Liver (tissue), 9 donors: Measurements from ENCODE around the gene KCNS3. TPM values are rescaled to one million over a fixed set of nuclear protein-coding genes. Genes with fewer than 3 reads are reported as not detected.

ENCODE experiments used
- DNase-seq: peaks from one replicate; pipeline ENCODE4 v3.0.0-alpha.2; 2017; ENCODE audit warnings: low spot score
- H3K27ac ChIP-seq, 2 donors: one replicate each; pipeline ENCODE4 v1.7.0; 2013; ENCODE audit warnings: inconsistent platforms in 2 of 2, low read length in 2 of 2, control low read depth in 1 of 2, low read depth in 1 of 2, mild to moderate bottlenecking in 1 of 2
- H3K27me3 ChIP-seq, 4 donors: one replicate each; pipeline versions ENCODE4 v1.6.1 to v1.7.0; 2013; ENCODE audit warnings: low read length in 3 of 4, inconsistent platforms in 1 of 4, mild to moderate bottlenecking in 1 of 4, moderate library complexity in 1 of 4; ENCODE audit not compliant: control insufficient read depth in 4 of 4, insufficient read depth in 4 of 4
- H3K36me3 ChIP-seq, 4 donors: one replicate each; pipeline versions ENCODE4 v1.6.1 to v1.7.0; 2013; ENCODE audit warnings: low read length in 3 of 4, mild to moderate bottlenecking in 3 of 4, low read depth in 1 of 4, moderate library complexity in 1 of 4; ENCODE audit not compliant: control insufficient read depth in 4 of 4, insufficient read depth in 3 of 4
- H3K4me1 ChIP-seq, 4 donors: one replicate each; pipeline versions ENCODE4 v1.6.1 to v1.7.0; 2013; ENCODE audit warnings: low read length in 3 of 4, mild to moderate bottlenecking in 3 of 4, moderate library complexity in 1 of 4; ENCODE audit not compliant: control insufficient read depth in 4 of 4, insufficient read depth in 4 of 4
- H3K4me3 ChIP-seq, 3 donors: one replicate each; pipeline versions ENCODE4 v1.6.1 to v1.7.0; 2013; ENCODE audit warnings: low read length in 3 of 3, control low read depth in 1 of 3, low read depth in 1 of 3, mild to moderate bottlenecking in 1 of 3
- H3K9ac ChIP-seq, 2 donors: one replicate each; pipeline ENCODE4 v1.7.0; 2013; ENCODE audit warnings: low read length in 2 of 2, mild to moderate bottlenecking in 2 of 2, moderate library complexity in 2 of 2, control low read depth in 1 of 2, low read depth in 1 of 2
- H3K9me3 ChIP-seq, 4 donors: one replicate each; pipeline versions ENCODE4 v1.6.1 to v1.7.0; 2013; ENCODE audit warnings: low read length in 3 of 4; ENCODE audit not compliant: control insufficient read depth in 4 of 4
- ATF3 ChIP-seq: IDR thresholded peaks from 2 replicates; pipeline ENCODE4 v1.6.1; 2016; ENCODE audit warnings: antibody characterized with exemption
- EGR1 ChIP-seq, 2 donors: IDR thresholded peaks; 2 replicates each; pipeline ENCODE4 v1.6.1; 2016 to 2018; ENCODE audit warnings: antibody characterized with exemption in 2 of 2, low read depth in 2 of 2
- FOXA1 ChIP-seq: IDR thresholded peaks from 2 replicates; pipeline ENCODE4 v1.6.1; 2016; ENCODE audit warnings: antibody characterized with exemption
- FOXA2 ChIP-seq: IDR thresholded peaks from 2 replicates; pipeline ENCODE4 v1.6.1; 2016; ENCODE audit warnings: antibody characterized with exemption
- GABPA ChIP-seq, 2 donors: IDR thresholded peaks in 1 of 2; conservative IDR thresholded peaks in 1 of 2; 2 replicates each; pipeline ENCODE4 v1.6.1; 2016; ENCODE audit warnings: antibody characterized with exemption in 2 of 2, mild to moderate bottlenecking in 1 of 2, moderate library complexity in 1 of 2
- MAX ChIP-seq: IDR thresholded peaks from 2 replicates; pipeline ENCODE4 v1.6.1; 2016; ENCODE audit warnings: antibody characterized with exemption
- NR2F2 ChIP-seq: IDR thresholded peaks from 2 replicates; pipeline ENCODE4 v1.6.1; 2016; ENCODE audit warnings: antibody characterized with exemption
- RAD21 ChIP-seq, 2 donors: IDR thresholded peaks; 2 replicates each; pipeline ENCODE4 v1.6.1; 2016; ENCODE audit warnings: antibody characterized with exemption in 2 of 2, mild to moderate bottlenecking in 2 of 2
- RXRA ChIP-seq, 2 donors: IDR thresholded peaks; 2 replicates each; pipeline ENCODE4 v1.6.1; 2017 to 2018; ENCODE audit warnings: antibody characterized with exemption in 2 of 2, mild to moderate bottlenecking in 1 of 2
- YY1 ChIP-seq: IDR thresholded peaks from 2 replicates; pipeline ENCODE4 v1.6.1; 2016; ENCODE audit warnings: antibody characterized with exemption, mild to moderate bottlenecking
- ZBTB33 ChIP-seq: IDR thresholded peaks from 2 replicates; pipeline ENCODE4 v1.6.1; 2016; ENCODE audit warnings: antibody characterized with exemption
- WGBS: extraction: QIAGEN DNeasy Blood & Tissue Kit; methylation state at CpG from one replicate; pipeline ENCODE4 v1.1.7; 2013; 5-methylcytosine and 5-hydroxymethylcytosine counted together
- polyA plus RNA-seq, 2 donors: library from polyadenylated mRNA; stranded (reverse) in 1 of 2; unstranded in 1 of 2; fragments of 200-250 nt in 1 of 2; fragments of >200 nt in 1 of 2; fragmentation: Nextera tagmentation in 1 of 2; extraction: Ambion mirVana in 1 of 2; gene quantifications; one replicate each; pipeline versions ENCODE4 v1.2.1 to v1.2.3, GENCODE V29; 2013 to 2015
- total RNA-seq, 2 donors: library from RNA; depleted of rRNA; stranded (reverse); fragments of >200 nt; gene quantifications; one replicate each; pipeline ENCODE4 v1.2.3, GENCODE V29; 2014
- TF ChIP-seq, protein P1 (sequence below): IDR thresholded peaks from 2 replicates; pipeline ENCODE4 v1.6.1; 2016; ENCODE audit warnings: antibody characterized with exemption, mild to moderate bottlenecking
- TF ChIP-seq, protein P2 (sequence below): fragments of 150-350 bp; IDR thresholded peaks from 2 replicates; pipeline ENCODE4 v1.5.1; 2017; ENCODE audit warnings: improper control_type of control experiment, low read depth, low read length; ENCODE audit not compliant: missing input control
- donor health status: healthy.
- donor health status: healthy.
- donor health status: healthy.
- donor health status: healthy.
- donor health status: healthy.

The KCNS3 gene
- total and polyA plus RNA-seq, 4 donors, result 0.56 to 2.8 (median 1.7) TPM

- DNase-seq, result no peak
- Histone ChIP-seq H3K9ac (no peak overlapping the region), H3K4me1 (peaks cover 0 to 16% (median 11%) of the 10 kb centered on the region in 4 donors), H3K36me3 (no peaks in the 10 kb centered on the region), H3K27me3 (no peaks in the 10 kb centered on the region), H3K9me3 (no peaks in the 10 kb centered on the region), H3K4me3 (no peak overlapping the region), H3K27ac (no peak overlapping the region)
- TF ChIP-seq, protein P1, sequence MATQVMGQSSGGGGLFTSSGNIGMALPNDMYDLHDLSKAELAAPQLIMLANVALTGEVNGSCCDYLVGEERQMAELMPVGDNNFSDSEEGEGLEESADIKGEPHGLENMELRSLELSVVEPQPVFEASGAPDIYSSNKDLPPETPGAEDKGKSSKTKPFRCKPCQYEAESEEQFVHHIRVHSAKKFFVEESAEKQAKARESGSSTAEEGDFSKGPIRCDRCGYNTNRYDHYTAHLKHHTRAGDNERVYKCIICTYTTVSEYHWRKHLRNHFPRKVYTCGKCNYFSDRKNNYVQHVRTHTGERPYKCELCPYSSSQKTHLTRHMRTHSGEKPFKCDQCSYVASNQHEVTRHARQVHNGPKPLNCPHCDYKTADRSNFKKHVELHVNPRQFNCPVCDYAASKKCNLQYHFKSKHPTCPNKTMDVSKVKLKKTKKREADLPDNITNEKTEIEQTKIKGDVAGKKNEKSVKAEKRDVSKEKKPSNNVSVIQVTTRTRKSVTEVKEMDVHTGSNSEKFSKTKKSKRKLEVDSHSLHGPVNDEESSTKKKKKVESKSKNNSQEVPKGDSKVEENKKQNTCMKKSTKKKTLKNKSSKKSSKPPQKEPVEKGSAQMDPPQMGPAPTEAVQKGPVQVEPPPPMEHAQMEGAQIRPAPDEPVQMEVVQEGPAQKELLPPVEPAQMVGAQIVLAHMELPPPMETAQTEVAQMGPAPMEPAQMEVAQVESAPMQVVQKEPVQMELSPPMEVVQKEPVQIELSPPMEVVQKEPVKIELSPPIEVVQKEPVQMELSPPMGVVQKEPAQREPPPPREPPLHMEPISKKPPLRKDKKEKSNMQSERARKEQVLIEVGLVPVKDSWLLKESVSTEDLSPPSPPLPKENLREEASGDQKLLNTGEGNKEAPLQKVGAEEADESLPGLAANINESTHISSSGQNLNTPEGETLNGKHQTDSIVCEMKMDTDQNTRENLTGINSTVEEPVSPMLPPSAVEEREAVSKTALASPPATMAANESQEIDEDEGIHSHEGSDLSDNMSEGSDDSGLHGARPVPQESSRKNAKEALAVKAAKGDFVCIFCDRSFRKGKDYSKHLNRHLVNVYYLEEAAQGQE, result no peak
- TF ChIP-seq, protein P2, sequence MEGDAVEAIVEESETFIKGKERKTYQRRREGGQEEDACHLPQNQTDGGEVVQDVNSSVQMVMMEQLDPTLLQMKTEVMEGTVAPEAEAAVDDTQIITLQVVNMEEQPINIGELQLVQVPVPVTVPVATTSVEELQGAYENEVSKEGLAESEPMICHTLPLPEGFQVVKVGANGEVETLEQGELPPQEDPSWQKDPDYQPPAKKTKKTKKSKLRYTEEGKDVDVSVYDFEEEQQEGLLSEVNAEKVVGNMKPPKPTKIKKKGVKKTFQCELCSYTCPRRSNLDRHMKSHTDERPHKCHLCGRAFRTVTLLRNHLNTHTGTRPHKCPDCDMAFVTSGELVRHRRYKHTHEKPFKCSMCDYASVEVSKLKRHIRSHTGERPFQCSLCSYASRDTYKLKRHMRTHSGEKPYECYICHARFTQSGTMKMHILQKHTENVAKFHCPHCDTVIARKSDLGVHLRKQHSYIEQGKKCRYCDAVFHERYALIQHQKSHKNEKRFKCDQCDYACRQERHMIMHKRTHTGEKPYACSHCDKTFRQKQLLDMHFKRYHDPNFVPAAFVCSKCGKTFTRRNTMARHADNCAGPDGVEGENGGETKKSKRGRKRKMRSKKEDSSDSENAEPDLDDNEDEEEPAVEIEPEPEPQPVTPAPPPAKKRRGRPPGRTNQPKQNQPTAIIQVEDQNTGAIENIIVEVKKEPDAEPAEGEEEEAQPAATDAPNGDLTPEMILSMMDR, result no peak
- no peak for TF ChIP-seq MAX
- TF ChIP-seq ZBTB33, result no peak
- no peak for TF ChIP-seq FOXA2
- TF ChIP-seq RAD21 (IDR thresholded peaks at IDR 0.05), result no peak
- no peak for TF ChIP-seq RXRA (IDR thresholded peaks at IDR 0.05)
- TF ChIP-seq NR2F2, result no peak
- no peak for TF ChIP-seq ATF3
- no peak for TF ChIP-seq GABPA (IDR thresholded peaks at IDR 0.05 in 1 of 2, conservative IDR thresholded peaks at IDR 0.05 in 1 of 2)
- no peak for TF ChIP-seq EGR1 (IDR thresholded peaks at IDR 0.05; ENCODE audit: low read depth in 2 of 2)
- no peak for TF ChIP-seq FOXA1
Observed at GRCh38 chr2:17916584-17916983, 38.1 kb downstream of the KCNS3 start.

- H3K9ac ChIP-seq, result no peak overlapping the region
- H3K36me3 ChIP-seq, result no peaks in the 10 kb centered on the region
- H3K4me3 ChIP-seq, result no peak overlapping the region
- no peaks in the 10 kb centered on the region for H3K9me3 ChIP-seq
- 40% methylated on average over 1 of the region's 1 CpG for WGBS
- H3K4me1 ChIP-seq, result peaks cover 0 to 16% (median 11%) of the 10 kb centered on the region in 4 donors
- no peaks in the 10 kb centered on the region for H3K27me3 ChIP-seq
- DNase-seq, result no peak
- no peak overlapping the region for H3K27ac ChIP-seq
- TF ChIP-seq YY1 (no peak), RAD21 (IDR thresholded peaks at IDR 0.05) (peak; percentile 45), ATF3 (no peak)
- TF ChIP-seq, protein P2, result peak; percentile 18
Observed at GRCh38 chr2:17918789-17919188, 40.3 kb downstream of the KCNS3 start.
